Endothelial cell of umbilical vein (primary cell): Measurements from ENCODE around the gene ZSWIM5.

Source experiments
- CTCF ChIP-seq, 2 donors: IDR thresholded peaks; 1 replicate in 1 of 2; 2 replicates in 1 of 2; pipeline ENCODE4 v1.5.1; 2011; ENCODE audit warnings: low read length in 2 of 2, mild to moderate bottlenecking in 2 of 2, moderate library complexity in 2 of 2, control low read depth in 1 of 2, inconsistent platforms in 1 of 2, low read depth in 1 of 2; ENCODE audit not compliant: insufficient read depth in 1 of 2; ENCODE audit errors: extremely low read depth in 1 of 2
- EZH2 ChIP-seq: IDR thresholded peaks from 2 replicates; pipeline ENCODE4 v1.6.1; 2012; ENCODE audit warnings: borderline replicate concordance, low read depth, mild to moderate bottlenecking, moderate library complexity, low read length, inconsistent platforms; ENCODE audit not compliant: severe bottlenecking
- FOS ChIP-seq: IDR thresholded peaks from 2 replicates; pipeline ENCODE4 v1.6.1; 2011; ENCODE audit warnings: mild to moderate bottlenecking, low read length, moderate library complexity, borderline replicate concordance; ENCODE audit not compliant: insufficient read depth
- GATA2 ChIP-seq: IDR thresholded peaks from 2 replicates; pipeline ENCODE4 v1.7.0; 2011; ENCODE audit warnings: low read depth, mild to moderate bottlenecking, moderate library complexity, mixed read lengths, low read length; ENCODE audit not compliant: insufficient read length, insufficient read depth
- JUN ChIP-seq: IDR thresholded peaks from 2 replicates; pipeline ENCODE4 v1.6.1; 2011; ENCODE audit warnings: borderline replicate concordance, low read depth; ENCODE audit not compliant: insufficient read length, insufficient read depth
- MAX ChIP-seq: IDR thresholded peaks from 2 replicates; pipeline ENCODE4 v1.6.1; 2011; ENCODE audit not compliant: insufficient read depth, insufficient read length
- MYC ChIP-seq: IDR thresholded peaks from one replicate; pipeline ENCODE4 v1.6.1; 2011; ENCODE audit warnings: mild to moderate bottlenecking, low read depth, low read length
- POLR2A ChIP-seq: IDR thresholded peaks from 2 replicates; pipeline ENCODE4 v1.6.1; 2012; ENCODE audit warnings: low read depth, mild to moderate bottlenecking, control low read depth, low read length
- POLR2AphosphoS5 ChIP-seq: IDR thresholded peaks from 2 replicates; pipeline ENCODE4 v1.6.1; 2012; ENCODE audit warnings: low read depth, mild to moderate bottlenecking, control low read depth, low read length, moderate library complexity; ENCODE audit not compliant: insufficient read depth

- TF ChIP-seq POLR2AphosphoS5 (no peak), CTCF (IDR thresholded peaks at IDR 0.05; ENCODE audit: extremely low read depth in 1 of 2, insufficient read depth in 1 of 2, low read depth in 1 of 2, low read length in 2 of 2) (no peak), POLR2A (no peak), FOS (no peak), EZH2 (no peak), MAX (no peak), JUN (no peak), MYC (no peak), GATA2 (no peak)
Measured at GRCh38 chr1:45171575-45171974, 34.8 kb downstream of the ZSWIM5 start.
